Measurements from ENCODE around the gene NYAP2. TPM values are rescaled to one million over a fixed set of nuclear protein-coding genes. Genes with fewer than 3 reads are reported as not detected.

NYAP2 gene
- total RNA-seq, 4 donors from 2014 or later: 0.09 to 0.61 (median 0.18) TPM; not detected in 1

GRCh38 chr2:225367482-225367881, 32.0 kb upstream of the NYAP2 start:
- TF ChIP-seq CTCF (IDR thresholded peaks at IDR 0.05): no peak
- TF ChIP-seq POLR2A (IDR thresholded peaks at IDR 0.05): no peak
- no peaks in the 10 kb centered on the region for H3K27me3 ChIP-seq
- H3K36me3 ChIP-seq: no peaks in the 10 kb centered on the region
- H3K4me1 ChIP-seq: no peaks in the 10 kb centered on the region
- 14 to 29% methylated on average over 1 of the region's 1 CpG for WGBS, 2 donors
- no peak for DNase-seq
- no peak overlapping the region for H3K27ac ChIP-seq
- intact Hi-C loops (cut with DNase I): no loop called here
- H3K9me3 ChIP-seq: no peaks in the 10 kb centered on the region
- H3K4me3 ChIP-seq: no peak overlapping the region

- Histone ChIP-seq H3K27ac (no peak overlapping the region), H3K9me3 (no peaks in the 10 kb centered on the region), H3K27me3 (no peaks in the 10 kb centered on the region), H3K4me3 (no peak overlapping the region), H3K36me3 (no peaks in the 10 kb centered on the region), H3K4me1 (no peaks in the 10 kb centered on the region)
- WGBS, 2 donors: 20 to 67% methylated on average over 2 to 3 of the region's 3 CpGs
- intact Hi-C loops (cut with DNase I): no loop called here
- DNase-seq: no peak
- TF ChIP-seq CTCF (IDR thresholded peaks at IDR 0.05) (no peak), POLR2A (IDR thresholded peaks at IDR 0.05) (no peak)
These were observed 20.5 kb upstream of the NYAP2 start for GRCh38 chr2:225378984-225379383.

GRCh38 chr2:225379856-225380255, 19.7 kb upstream of the NYAP2 start:
- DNase-seq: no peak
- intact Hi-C loops (cut with DNase I): no loop called here
- TF ChIP-seq POLR2A (IDR thresholded peaks at IDR 0.05) (no peak), CTCF (IDR thresholded peaks at IDR 0.05) (no peak)
- no peak overlapping the region for H3K4me3 ChIP-seq
- H3K36me3 ChIP-seq: no peaks in the 10 kb centered on the region
- H3K27ac ChIP-seq: no peak overlapping the region
- WGBS, 2 donors: 63 to 80% methylated on average over 6 of the region's 6 CpGs
- no peaks in the 10 kb centered on the region for H3K9me3 ChIP-seq
- H3K4me1 ChIP-seq: no peaks in the 10 kb centered on the region
- H3K27me3 ChIP-seq: no peaks in the 10 kb centered on the region

- no peak for TF ChIP-seq CTCF (IDR thresholded peaks at IDR 0.05)
- TF ChIP-seq POLR2A (IDR thresholded peaks at IDR 0.05): no peak
- H3K4me1 ChIP-seq: no peaks in the 10 kb centered on the region
- H3K27ac ChIP-seq: no peak overlapping the region
- H3K27me3 ChIP-seq: no peaks in the 10 kb centered on the region
- no peaks in the 10 kb centered on the region for H3K9me3 ChIP-seq
- 82 to 86% methylated on average over 4 of the region's 4 CpGs for WGBS, 2 donors
- DNase-seq: no peak
- no peak overlapping the region for H3K4me3 ChIP-seq
- intact Hi-C loops (cut with DNase I): no loop called here
- H3K36me3 ChIP-seq: no peaks in the 10 kb centered on the region
These were observed 17.9 kb upstream of the NYAP2 start for GRCh38 chr2:225381609-225382008.

GRCh38 chr2:225398372-225398771, 1.1 kb upstream of the NYAP2 start:
- intact Hi-C loops (cut with DNase I): no loop called here
- no peaks in the 10 kb centered on the region for H3K9me3 ChIP-seq
- H3K27ac ChIP-seq: no peak overlapping the region
- no peaks in the 10 kb centered on the region for H3K4me1 ChIP-seq
- TF ChIP-seq POLR2A (IDR thresholded peaks at IDR 0.05) (no peak), CTCF (IDR thresholded peaks at IDR 0.05) (no peak)
- 28 to 41% methylated on average over 2 of the region's 2 CpGs for WGBS, 2 donors
- H3K4me3 ChIP-seq: no peak overlapping the region
- DNase-seq: no peak
- H3K36me3 ChIP-seq: no peaks in the 10 kb centered on the region
- no peaks in the 10 kb centered on the region for H3K27me3 ChIP-seq
